GM21737 (cell line): ENCODE measurements around the gene CLVS2.

Source experiments
- ATAC-seq: cut with Tn5 transposase; IDR thresholded peaks from one replicate; pipeline ENCODE4 v1.9.1; 2021; ENCODE audit warnings: mild to moderate bottlenecking, moderate library complexity; ENCODE audit not compliant: unreplicated experiment

CLVS2 gene

GRCh38 chr6:123022975-123023374, 26.9 kb downstream of the CLVS2 start:
- no peak for ATAC-seq

DNA sequence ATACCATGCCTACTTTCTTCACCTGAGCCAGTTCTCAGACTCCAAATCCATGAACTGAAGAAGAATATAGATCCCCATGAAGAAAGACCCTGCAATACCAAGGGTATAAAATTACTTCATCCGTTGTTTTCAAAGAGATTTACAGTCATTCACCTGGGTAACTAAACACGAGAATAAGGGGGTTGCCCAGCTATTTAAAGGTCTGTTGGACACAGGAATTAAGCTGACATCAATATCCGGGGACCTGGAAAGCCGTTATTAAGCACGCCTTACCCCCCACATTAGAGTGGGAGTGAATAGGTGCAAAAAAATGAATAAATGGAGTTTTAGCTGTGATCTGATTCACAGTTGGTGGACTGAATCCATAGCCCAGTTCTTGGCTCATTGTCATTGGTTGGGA, 28.9 kb downstream of the CLVS2 start:
- no peak for ATAC-seq

DNA sequence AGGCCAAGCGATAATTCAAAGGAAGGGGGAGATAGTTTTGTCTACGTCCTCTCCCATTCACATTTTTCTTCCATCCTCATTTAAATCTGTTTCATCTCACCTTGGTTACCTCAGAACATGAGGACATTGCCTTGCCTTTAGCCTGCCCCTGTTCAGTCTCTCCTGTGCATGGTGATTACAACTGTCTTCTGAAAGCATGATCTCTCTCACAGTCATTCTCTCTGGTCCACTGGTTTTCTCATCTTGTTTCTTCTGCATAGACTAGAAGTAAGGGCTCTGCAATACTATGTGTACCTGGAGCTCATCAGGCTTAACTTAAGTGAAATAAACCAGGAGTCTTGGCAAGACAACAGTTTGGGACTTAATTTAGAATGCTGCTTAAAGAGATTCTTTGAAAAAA, 31.4 kb downstream of the CLVS2 start:
- ATAC-seq = no peak

GRCh38 chr6:123028263-123028662, 32.2 kb downstream of the CLVS2 start:
- ATAC-seq = no peak

- ATAC-seq = no peak
Observed at GRCh38 chr6:123030282-123030681, 34.2 kb downstream of the CLVS2 start.

DNA sequence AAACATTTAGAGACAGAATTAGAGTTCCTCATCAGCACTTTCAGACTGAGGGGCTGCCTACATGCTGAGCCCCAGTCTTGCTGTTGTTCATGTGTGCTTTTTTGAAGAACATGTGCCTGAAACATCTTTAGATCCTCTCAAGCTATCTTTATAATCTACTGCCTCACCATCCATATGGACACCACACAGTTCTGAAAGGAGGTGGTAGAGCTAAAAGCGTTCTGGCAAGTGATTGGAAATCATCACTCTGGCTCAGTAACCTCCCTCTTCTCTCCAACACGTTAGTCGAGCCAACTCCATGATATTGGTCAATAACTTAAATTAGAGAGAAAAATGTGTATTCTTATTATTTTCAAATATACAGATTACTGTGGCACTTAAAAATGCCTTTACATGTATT, 40.6 kb downstream of the CLVS2 start:
- no peak for ATAC-seq

- ATAC-seq = no peak
Observed at GRCh38 chr6:123039431-123039830, 43.4 kb downstream of the CLVS2 start.

DNA sequence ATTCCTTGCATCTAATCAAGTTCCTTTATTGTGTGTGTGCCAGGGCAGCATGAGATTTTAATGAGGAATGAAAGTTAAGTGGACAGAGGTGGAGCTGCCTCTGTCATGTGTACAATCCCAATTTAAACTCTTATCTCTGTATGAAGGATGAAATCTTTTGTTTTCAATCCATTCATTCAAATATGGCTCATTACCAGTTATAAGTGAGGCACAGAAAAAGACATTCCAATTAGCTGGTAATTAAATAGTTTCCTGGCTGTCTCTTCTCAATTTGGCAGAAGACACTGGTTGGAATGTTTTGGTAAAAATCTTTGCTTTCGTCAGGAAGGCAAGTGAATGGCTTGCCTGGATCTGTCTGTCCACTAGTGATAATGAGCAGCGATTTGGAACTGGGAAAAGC, 46.4 kb downstream of the CLVS2 start:
- no peak for ATAC-seq

DNA sequence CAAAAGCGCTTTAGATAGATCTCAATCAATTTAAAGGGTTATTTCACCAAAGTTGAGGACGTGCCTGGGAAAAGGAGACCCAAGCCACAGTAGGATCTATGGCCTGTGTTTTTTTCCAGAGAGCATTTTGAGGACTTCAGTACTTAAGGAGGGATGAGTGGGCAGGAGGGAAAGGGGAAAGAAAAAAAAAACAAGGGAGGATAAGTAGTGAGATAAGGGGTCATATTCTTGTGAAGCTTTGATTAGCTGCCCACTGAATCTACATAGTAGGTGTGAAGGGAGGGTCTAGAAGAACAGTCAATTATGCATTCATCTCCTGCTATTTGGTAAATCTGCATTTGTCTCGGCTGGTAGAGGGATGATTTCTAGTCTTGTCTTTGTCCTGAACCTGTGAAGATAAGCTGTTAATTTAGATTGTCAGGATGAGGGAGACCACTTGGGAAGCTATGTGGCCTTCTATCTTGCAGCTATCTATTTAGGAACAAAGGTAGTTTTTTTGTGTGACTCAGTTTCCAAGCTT, 48.4 kb downstream of the CLVS2 start:
- no peak for ATAC-seq

GRCh38 chr6:123053602-123054225, 57.7 kb downstream of the CLVS2 start:
- no peak for ATAC-seq

DNA sequence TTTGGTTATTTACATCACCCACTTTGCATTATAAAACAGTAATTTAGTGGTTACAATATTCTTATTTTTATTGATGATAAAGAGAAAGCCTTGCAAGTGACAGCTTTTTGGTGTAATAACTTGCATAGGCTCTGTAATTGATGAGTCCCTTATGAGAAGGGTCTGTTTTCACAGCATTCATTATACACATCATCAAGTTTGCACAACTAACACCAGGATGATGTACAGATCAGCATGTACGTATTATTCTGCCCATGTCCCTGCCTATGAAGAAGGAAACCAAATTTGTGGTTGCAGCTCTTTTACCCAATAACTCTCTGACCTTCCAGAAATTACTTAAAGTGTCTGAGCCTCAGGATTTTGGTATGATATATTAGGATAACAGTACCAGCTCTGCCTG, 59.2 kb downstream of the CLVS2 start:
- ATAC-seq = no peak

- no peak for ATAC-seq
Observed at GRCh38 chr6:123062670-123063069, 66.6 kb downstream of the CLVS2 start.

DNA sequence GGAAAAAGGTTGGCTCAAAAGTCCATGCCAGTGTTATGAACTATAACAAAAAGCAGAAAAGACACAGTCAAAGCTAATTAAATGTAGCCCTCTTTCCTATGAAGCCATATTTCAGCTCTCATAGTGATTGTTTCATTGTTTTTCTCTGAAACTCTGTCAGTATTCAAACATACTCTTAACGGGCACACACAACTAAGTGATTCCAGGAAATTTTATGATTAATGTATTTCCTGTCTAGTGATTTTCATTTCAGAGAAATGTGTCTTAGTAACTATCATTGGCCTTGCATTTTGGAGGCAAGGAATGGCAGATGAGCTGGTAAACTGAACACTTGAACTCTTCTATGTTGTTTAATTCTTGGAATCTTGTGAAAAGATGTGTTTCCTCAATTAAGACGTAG, 68.0 kb downstream of the CLVS2 start:
- ATAC-seq = no peak

GRCh38 chr6:123074616-123075015, 78.6 kb downstream of the CLVS2 start:
- ATAC-seq = no peak

GRCh38 chr6:123085403-123085802, 89.4 kb downstream of the CLVS2 start:
- ATAC-seq = no peak

DNA sequence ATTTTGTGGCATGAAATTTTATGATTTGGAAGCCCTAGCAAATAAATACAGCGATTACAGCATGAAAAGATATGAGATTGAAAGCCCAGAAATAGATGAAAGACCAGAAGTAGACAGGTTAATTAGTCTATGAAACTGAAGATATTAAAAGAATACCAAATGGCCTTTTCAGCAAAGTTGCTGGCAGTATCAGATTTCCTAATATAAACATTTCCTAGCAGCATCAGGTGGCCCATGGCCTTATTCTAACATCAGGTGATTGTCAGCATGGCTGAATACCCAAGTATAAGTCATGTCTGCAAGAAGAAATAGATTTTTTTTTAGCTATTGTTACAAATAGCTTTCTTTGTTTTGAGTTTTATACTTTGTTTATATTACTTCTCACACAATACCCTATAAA, 93.2 kb downstream of the CLVS2 start:
- ATAC-seq = no peak

DNA sequence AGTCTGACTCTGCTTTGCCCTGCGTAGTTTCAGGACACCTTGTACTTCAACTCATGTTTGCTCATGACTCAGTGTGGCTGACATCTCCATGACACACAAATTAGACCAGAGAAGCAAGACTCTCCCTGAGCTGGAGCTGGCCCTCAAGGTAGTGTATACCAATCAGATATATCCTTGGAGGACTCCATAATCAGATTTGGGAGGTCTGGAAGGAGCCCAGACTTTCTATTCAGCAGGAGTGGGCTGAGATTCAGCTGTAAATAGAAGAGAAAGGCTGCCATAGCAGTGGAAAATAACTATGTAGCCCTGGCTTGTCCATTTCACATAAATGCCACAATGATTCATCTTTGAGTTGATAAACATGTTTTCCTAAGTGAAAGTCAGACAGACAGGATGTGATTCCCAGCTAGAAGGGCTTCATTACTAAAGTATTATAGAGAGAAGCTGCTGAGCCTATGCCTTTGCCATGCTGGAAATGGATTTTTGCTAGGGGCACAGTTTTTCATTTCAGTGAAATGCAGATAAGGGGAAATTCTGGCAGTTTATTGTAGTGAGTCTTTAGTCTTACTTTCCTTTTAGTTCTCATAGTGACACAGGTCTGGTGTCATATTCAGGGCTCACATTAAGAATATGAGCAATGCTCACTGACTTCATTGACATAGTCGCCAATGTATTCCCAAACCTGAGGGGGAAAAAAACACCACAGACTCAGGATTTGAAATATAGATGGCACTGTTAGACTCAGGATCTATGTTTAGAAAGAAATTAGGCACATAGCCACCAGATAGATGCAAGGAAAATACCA, 95.3 kb downstream of the CLVS2 start:
- ATAC-seq = no peak

GRCh38 chr6:123091896-123092271, 95.8 kb downstream of the CLVS2 start:
- ATAC-seq = no peak

DNA sequence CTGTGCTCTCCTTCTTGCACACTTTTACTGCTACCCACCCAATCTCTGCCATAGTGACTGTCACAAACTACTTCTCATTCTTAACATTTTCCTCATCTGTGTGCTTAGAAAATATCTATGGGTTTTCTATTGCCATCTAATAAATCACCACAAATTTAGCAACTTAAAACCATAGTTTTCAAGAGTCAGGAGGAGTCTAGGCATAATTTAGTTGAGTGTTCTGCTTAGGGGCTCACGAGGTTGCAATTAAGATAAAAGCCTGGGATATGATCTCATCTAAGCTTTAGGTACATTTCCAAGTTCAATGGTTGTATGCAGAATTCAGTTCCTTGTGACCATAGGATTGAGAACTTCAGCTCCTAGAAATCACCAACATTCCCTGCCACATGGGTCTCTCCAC, 98.8 kb downstream of the CLVS2 start:
- ATAC-seq = no peak

GRCh38 chr6:123105561-123105960, 109.5 kb downstream of the CLVS2 start:
- ATAC-seq = no peak

GRCh38 chr6:123116370-123116769, 120.3 kb downstream of the CLVS2 start:
- ATAC-seq = no peak

- ATAC-seq = no peak
Observed at GRCh38 chr6:123117145-123117908, 121.3 kb downstream of the CLVS2 start.
